Trophoblast cell (in vitro differentiated cells and primary cell): Measurements from ENCODE around the gene MACROD2.

Experiments used
- DNase-seq, 2 donors: peaks; one replicate each; pipeline ENCODE4 v3.0.0-alpha.2; 2016
- H2AFZ ChIP-seq: 2 replicates; pipeline ENCODE4 v1.6.1; 2013; ENCODE audit warnings: low read length, moderate library complexity, mild to moderate bottlenecking; ENCODE audit not compliant: insufficient read depth, poor library complexity
- H2AK5ac ChIP-seq: 2 replicates; pipeline ENCODE4 v1.6.1; 2013; ENCODE audit warnings: mild to moderate bottlenecking, low read length
- H2BK120ac ChIP-seq: 2 replicates; pipeline ENCODE4 v1.6.1; 2013; ENCODE audit warnings: low read length, mild to moderate bottlenecking, moderate library complexity; ENCODE audit not compliant: insufficient read depth, poor library complexity
- H2BK12ac ChIP-seq: 2 replicates; pipeline ENCODE4 v1.6.1; 2013; ENCODE audit warnings: mild to moderate bottlenecking, low read length, moderate library complexity
- H2BK5ac ChIP-seq: 2 replicates; pipeline ENCODE4 v1.6.1; 2013; ENCODE audit warnings: low read length, low read depth, moderate library complexity, mild to moderate bottlenecking; ENCODE audit not compliant: poor library complexity
- H3K14ac ChIP-seq: 2 replicates; pipeline ENCODE4 v1.6.1; 2013; ENCODE audit warnings: mild to moderate bottlenecking, low read length
- H3K18ac ChIP-seq: 2 replicates; pipeline ENCODE4 v1.6.1; 2013; ENCODE audit warnings: mild to moderate bottlenecking, low read length
- H3K23ac ChIP-seq: 2 replicates; pipeline ENCODE4 v1.6.1; 2013; ENCODE audit warnings: low read length
- H3K27ac ChIP-seq: 2 replicates; pipeline ENCODE4 v1.5.1; 2013; ENCODE audit warnings: low read depth, mild to moderate bottlenecking, inconsistent platforms, low read length, moderate library complexity
- H3K27me3 ChIP-seq: 2 replicates; pipeline ENCODE4 v1.6.1; 2013; ENCODE audit warnings: inconsistent platforms, mild to moderate bottlenecking, low read length, moderate library complexity; ENCODE audit not compliant: insufficient read depth
- H3K36me3 ChIP-seq, 2 experiments: 1 replicate in 1 of 2; 2 replicates in 1 of 2; pipeline ENCODE4 v1.6.1; 2013; ENCODE audit warnings: low read length in 2 of 2, mild to moderate bottlenecking in 2 of 2, moderate library complexity in 1 of 2; ENCODE audit not compliant: insufficient read depth in 2 of 2, control insufficient read depth in 1 of 2
- H3K4ac ChIP-seq: 2 replicates; pipeline ENCODE4 v1.6.1; 2013; ENCODE audit warnings: low read depth, mild to moderate bottlenecking, low read length, moderate library complexity
- H3K4me1 ChIP-seq, 2 experiments: 1 replicate in 1 of 2; 2 replicates in 1 of 2; pipeline ENCODE4 v1.6.1; 2013; ENCODE audit warnings: low read length in 2 of 2, mild to moderate bottlenecking in 2 of 2, moderate library complexity in 1 of 2; ENCODE audit not compliant: insufficient read depth in 2 of 2, control insufficient read depth in 1 of 2
- H3K4me2 ChIP-seq: 2 replicates; pipeline ENCODE4 v1.6.1; 2013; ENCODE audit warnings: inconsistent platforms, mild to moderate bottlenecking, low read length, moderate library complexity
- H3K4me3 ChIP-seq: 2 replicates; pipeline ENCODE4 v1.5.1; 2013; ENCODE audit warnings: mild to moderate bottlenecking, low read depth, low read length, inconsistent platforms
- H3K79me1 ChIP-seq: one replicate; pipeline ENCODE4 v1.6.1; 2013; ENCODE audit warnings: low read length
- H3K79me2 ChIP-seq: 2 replicates; pipeline ENCODE4 v1.6.1; 2013; ENCODE audit warnings: low read length, mild to moderate bottlenecking; ENCODE audit not compliant: control insufficient read depth, insufficient read depth, poor library complexity
- H3K9ac ChIP-seq: 2 replicates; pipeline ENCODE4 v1.6.1; 2013; ENCODE audit warnings: mild to moderate bottlenecking, low read length
- H3K9me3 ChIP-seq: 2 replicates; pipeline ENCODE4 v1.6.1; 2013; ENCODE audit warnings: low read depth, mild to moderate bottlenecking, control low read depth, inconsistent platforms, low read length; ENCODE audit not compliant: insufficient read depth
- H4K12ac ChIP-seq: 2 replicates; pipeline ENCODE4 v1.6.1; 2013; ENCODE audit warnings: low read depth, mild to moderate bottlenecking, low read length, moderate library complexity
- H4K8ac ChIP-seq: 2 replicates; pipeline ENCODE4 v1.6.1; 2013; ENCODE audit warnings: low read depth, mild to moderate bottlenecking, low read length, moderate library complexity
- H4K91ac ChIP-seq: one replicate; pipeline ENCODE4 v1.6.1; 2013; ENCODE audit warnings: low read depth, mild to moderate bottlenecking, low read length, moderate library complexity
- WGBS: extraction: QIAGEN DNeasy Blood & Tissue Kit; methylation state at CpG from one replicate; pipeline ENCODE4 v1.1.7; 2013; ENCODE audit warnings: missing lambda C conversion rate; ENCODE audit not compliant: insufficient read length, insufficient coverage; ENCODE audit errors: extremely low coverage; 5-methylcytosine and 5-hydroxymethylcytosine counted together

MACROD2 gene

DNA sequence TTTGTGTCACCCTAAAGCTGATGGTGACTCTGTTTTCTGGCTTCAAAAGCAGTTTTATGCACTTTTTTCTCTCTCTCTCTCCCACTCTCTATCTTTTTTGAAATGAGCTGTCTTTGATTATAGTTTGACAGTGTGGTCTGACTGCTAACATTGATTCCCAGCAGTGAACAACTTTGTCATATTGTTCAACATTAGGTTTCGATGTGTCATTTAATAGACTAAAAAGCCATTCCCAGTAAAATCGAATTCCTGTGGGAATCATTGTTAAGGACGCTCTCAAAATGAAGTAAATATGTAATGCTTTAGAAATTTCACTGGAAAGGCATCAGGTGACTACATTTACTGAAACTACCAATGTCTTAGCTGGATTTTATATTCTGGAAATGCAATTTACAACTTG, 412.0 kb downstream of the MACROD2 start:
- Histone ChIP-seq H2AK5ac (no peak overlapping the region), H3K9me3 (no peaks in the 10 kb centered on the region), H3K14ac (no peak overlapping the region), H3K79me2 (no peaks in the 10 kb centered on the region), H3K4me3 (no peak overlapping the region), H2BK12ac (no peak overlapping the region), H3K4me2 (no peak overlapping the region), H3K9ac (no peak overlapping the region), H3K18ac (no peak overlapping the region), H3K27ac (no peak overlapping the region), H4K12ac (no peak overlapping the region), H3K4me1 (no peaks in the 10 kb centered on the region), H3K27me3 (no peaks in the 10 kb centered on the region), H2BK120ac (no peak overlapping the region), H3K4ac (no peak overlapping the region), H3K36me3 (no peaks in the 10 kb centered on the region), H2BK5ac (no peak overlapping the region), H2AFZ (no peak overlapping the region), H3K79me1 (no peaks in the 10 kb centered on the region), H3K23ac (no peak overlapping the region), H4K8ac (no peak overlapping the region), H4K91ac (no peak overlapping the region)
- no CpG with 5 or more reads among the region's 3 CpGs for WGBS
- no peak for DNase-seq

DNA sequence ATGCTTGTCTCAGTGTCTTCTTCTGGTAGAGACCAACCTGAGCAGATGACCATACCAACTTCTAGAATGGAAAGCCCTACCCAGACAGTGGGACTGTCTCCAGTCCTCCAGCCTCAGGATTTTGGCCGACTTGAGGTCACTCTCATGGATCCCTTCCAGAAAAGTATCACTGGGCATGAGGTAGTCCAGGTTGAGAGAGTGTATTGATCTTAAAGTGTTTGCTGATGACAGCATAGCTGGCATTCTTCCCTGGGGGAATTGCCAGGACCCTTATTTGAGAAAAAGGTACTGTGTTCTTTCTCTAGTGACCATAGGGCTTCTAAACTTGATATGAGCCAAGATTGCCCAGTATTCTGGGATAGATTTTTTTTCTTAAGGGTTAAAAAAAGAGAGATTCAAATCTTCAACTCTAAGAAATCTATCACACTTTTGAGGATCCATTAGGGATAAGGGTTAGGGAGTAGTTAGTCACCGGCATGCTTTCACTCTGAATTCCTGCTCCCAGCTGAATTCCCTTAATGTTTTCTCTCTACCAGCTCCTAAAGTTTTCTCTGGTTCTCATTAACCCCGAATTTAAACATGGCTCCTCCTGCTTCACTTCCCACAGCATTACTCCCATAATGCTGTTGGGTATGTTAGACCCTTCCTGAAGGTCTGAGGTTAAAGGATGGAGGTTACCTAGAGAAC, 415.7 kb downstream of the MACROD2 start:
- Histone ChIP-seq H3K9me3 (no peaks in the 10 kb centered on the region), H3K4me2 (no peak overlapping the region), H3K4ac (no peak overlapping the region), H4K8ac (no peak overlapping the region), H3K18ac (no peak overlapping the region), H2AK5ac (no peak overlapping the region), H2BK5ac (no peak overlapping the region), H4K12ac (no peak overlapping the region), H4K91ac (no peak overlapping the region), H3K23ac (no peak overlapping the region), H3K27ac (no peak overlapping the region), H2BK12ac (no peak overlapping the region), H3K14ac (no peak overlapping the region), H3K27me3 (no peaks in the 10 kb centered on the region), H2AFZ (no peak overlapping the region), H3K4me1 (peaks cover 2% of the 10 kb centered on the region in 2 experiments), H3K36me3 (no peaks in the 10 kb centered on the region), H3K4me3 (no peak overlapping the region), H2BK120ac (no peak overlapping the region), H3K79me2 (no peaks in the 10 kb centered on the region), H3K79me1 (peaks cover 2% of the 10 kb centered on the region), H3K9ac (no peak overlapping the region)
- peak in 1 of 2 donors; percentile 5 for DNase-seq
- WGBS, result no CpG with 5 or more reads among the region's 3 CpGs

DNA sequence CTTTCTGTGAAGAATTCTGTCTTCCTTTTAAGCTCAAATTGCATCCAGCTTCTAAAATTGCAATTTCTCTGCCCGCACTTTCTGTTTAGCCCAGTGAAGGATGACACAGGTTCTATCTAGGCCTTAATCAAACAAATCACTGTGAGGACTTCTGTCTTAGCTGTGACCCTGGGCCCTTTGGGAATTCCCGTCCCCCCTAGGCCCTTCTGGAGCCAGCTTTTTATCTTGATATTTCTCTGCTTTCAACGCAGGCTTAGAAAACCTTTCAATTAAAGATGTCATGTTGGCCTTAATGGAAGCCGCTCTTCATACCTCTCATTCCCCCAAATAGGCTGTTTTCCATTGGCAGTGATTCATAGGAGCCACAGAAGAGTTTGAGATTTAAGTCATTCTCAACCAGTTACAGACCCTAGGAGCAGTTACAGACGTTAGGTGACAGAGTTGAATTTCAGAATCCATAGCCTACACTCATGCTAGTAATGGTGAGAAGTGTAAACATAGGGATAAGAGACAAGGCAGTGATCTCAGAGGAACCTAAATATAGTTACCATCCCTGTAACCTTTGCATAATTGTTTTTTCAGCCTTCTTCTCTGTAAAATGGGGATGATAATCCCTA, 416.9 kb downstream of the MACROD2 start:
- Histone ChIP-seq H3K9ac (no peak overlapping the region), H3K4ac (no peak overlapping the region), H3K14ac (no peak overlapping the region), H2BK12ac (no peak overlapping the region), H3K27ac (no peak overlapping the region), H3K36me3 (no peaks in the 10 kb centered on the region), H3K9me3 (no peaks in the 10 kb centered on the region), H4K8ac (no peak overlapping the region), H2AFZ (no peak overlapping the region), H3K79me1 (peaks cover 2% of the 10 kb centered on the region), H3K18ac (no peak overlapping the region), H2AK5ac (no peak overlapping the region), H2BK120ac (no peak overlapping the region), H2BK5ac (no peak overlapping the region), H4K91ac (no peak overlapping the region), H3K4me2 (no peak overlapping the region), H3K4me3 (no peak overlapping the region), H3K27me3 (no peaks in the 10 kb centered on the region), H4K12ac (no peak overlapping the region), H3K23ac (no peak overlapping the region), H3K79me2 (no peaks in the 10 kb centered on the region), H3K4me1 (peaks cover 2% of the 10 kb centered on the region in 2 experiments)
- no CpG with 5 or more reads among the region's 5 CpGs for WGBS
- DNase-seq, result no peak

DNA sequence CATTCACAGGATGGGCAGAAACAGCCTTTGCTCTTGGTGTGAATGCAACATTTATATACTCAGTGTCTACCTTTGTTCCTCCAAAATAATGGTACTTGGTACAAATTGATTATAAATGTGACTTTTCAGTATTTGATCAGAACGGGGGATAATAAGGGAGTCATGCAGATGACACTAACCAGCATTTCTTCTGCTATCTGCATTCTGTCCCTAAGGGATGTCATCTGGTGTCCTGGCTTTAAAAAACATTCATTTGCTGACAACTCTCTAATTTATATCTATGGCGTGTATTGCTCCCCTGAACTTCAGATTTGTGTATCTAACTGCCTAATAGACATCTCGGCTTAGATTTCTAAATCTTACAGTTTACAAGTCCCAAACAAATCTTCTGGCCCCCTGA, 418.5 kb downstream of the MACROD2 start:
- Histone ChIP-seq H3K4me3 (no peak overlapping the region), H3K14ac (no peak overlapping the region)

More for the DNA sequence above, 418.5 kb downstream of the MACROD2 start:
- DNase-seq, result no peak
- Histone ChIP-seq H3K4me1 (peaks cover 2% of the 10 kb centered on the region in 2 experiments), H2BK120ac (no peak overlapping the region), H2BK12ac (no peak overlapping the region), H3K79me1 (peaks cover 2% of the 10 kb centered on the region), H3K36me3 (no peaks in the 10 kb centered on the region), H2AK5ac (no peak overlapping the region), H3K9ac (no peak overlapping the region), H3K4me2 (no peak overlapping the region), H3K27ac (no peak overlapping the region), H4K91ac (no peak overlapping the region), H3K27me3 (no peaks in the 10 kb centered on the region), H4K8ac (no peak overlapping the region), H4K12ac (no peak overlapping the region), H3K9me3 (no peaks in the 10 kb centered on the region), H3K18ac (no peak overlapping the region), H3K23ac (no peak overlapping the region), H3K4ac (no peak overlapping the region), H3K79me2 (no peaks in the 10 kb centered on the region), H2AFZ (no peak overlapping the region), H2BK5ac (no peak overlapping the region)
- no CpG with 5 or more reads among the region's 3 CpGs for WGBS
